Measurements from ENCODE around the gene CTNNA2. TPM values are rescaled to one million over a fixed set of nuclear protein-coding genes. Genes with fewer than 3 reads are reported as not detected.

Gene CTNNA2
- total RNA-seq, 1 donor from 2014 or later = not detected

DNA sequence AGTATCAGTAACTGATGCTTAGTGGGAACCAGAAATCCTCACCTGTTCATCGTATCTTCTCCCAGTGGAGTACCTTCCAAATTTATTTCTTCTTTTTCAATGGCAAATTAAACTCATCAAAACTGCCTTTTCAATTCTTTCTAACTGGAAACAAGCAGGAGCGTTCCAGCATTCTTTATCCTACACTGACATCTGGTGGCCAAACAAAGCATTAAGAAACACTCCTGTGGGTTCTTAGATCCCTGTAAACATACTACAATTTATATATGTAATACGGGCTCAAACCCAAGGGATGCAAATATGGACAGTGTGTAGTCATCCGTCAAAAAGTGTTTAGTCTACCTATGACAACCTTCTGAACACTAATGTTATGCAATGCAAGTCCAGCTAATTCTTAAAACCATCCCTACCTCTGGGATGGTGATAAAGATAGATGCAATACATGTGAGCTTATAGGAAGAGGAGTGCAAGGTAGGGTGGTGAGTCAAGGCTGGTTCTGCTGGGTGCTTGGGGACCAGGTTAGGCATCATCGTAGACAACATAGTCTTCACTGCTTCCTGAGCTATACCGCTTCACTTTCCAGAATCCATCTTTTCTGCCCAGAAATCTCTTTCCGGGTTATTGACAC, 375.0 kb downstream of the CTNNA2 start:
- H3K9me3 Mint-ChIP-seq = no peaks in the 10 kb centered on the region
- H3K27ac Mint-ChIP-seq = no peak overlapping the region
- intact Hi-C loops (cut with micrococcal nuclease) = no loop called here
- no peaks in the 10 kb centered on the region for H3K36me3 Mint-ChIP-seq (ENCODE audit: low read depth)
- H3K4me1 Mint-ChIP-seq = no peaks in the 10 kb centered on the region
- no peaks in the 10 kb centered on the region for H3K27me3 Mint-ChIP-seq
- H3K4me3 Mint-ChIP-seq = no peak overlapping the region
- DNase-seq = peak; percentile 78

DNA sequence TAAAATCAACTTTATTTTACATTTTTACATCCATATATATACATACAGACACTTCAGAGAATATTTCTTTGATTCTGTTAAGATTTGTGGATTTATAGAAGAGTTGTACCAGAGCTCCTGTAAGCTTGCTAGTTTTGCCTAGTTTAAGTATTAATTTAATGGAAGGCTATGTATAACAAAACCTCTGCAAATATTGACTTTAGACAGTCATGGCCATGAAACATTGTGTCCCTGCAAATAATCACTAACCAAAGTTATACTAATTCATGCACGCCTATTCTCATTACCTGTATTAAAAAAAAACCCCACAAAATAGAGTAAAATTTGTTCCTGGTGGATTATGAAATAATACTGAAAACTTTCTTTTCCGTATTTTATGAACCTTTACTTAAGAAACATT, 379.3 kb downstream of the CTNNA2 start:
- no peak for DNase-seq
- Mint-ChIP-seq H3K9me3 (no peaks in the 10 kb centered on the region), H3K36me3 (ENCODE audit: low read depth) (no peaks in the 10 kb centered on the region), H3K27me3 (no peaks in the 10 kb centered on the region), H3K4me1 (no peaks in the 10 kb centered on the region), H3K27ac (no peak overlapping the region), H3K4me3 (no peak overlapping the region)
- intact Hi-C loops (cut with micrococcal nuclease) = no loop called here

DNA sequence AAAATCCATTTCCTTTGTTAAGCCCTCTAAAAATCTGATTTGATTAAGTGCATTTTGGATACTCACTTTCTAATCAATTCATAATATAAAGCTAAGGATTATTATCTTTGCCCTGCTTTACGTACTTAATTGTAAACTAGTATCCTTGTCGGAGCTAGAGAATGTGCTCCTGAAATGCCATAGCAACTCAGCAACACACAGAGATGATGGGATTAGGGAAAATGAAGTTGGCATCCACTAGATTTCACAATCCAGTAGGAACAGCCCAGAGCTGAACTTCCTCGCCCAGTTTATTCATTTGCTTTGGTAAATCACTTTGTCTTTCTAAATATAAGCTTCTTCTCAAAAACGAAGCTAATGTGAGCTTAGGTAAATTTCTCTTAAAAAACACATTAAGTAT, 386.3 kb downstream of the CTNNA2 start:
- Mint-ChIP-seq H3K27me3 (no peaks in the 10 kb centered on the region), H3K27ac (no peak overlapping the region), H3K4me1 (no peaks in the 10 kb centered on the region), H3K9me3 (no peaks in the 10 kb centered on the region), H3K36me3 (ENCODE audit: low read depth) (no peaks in the 10 kb centered on the region), H3K4me3 (no peak overlapping the region)
- intact Hi-C loops (cut with micrococcal nuclease) = no loop called here
- DNase-seq = no peak

DNA sequence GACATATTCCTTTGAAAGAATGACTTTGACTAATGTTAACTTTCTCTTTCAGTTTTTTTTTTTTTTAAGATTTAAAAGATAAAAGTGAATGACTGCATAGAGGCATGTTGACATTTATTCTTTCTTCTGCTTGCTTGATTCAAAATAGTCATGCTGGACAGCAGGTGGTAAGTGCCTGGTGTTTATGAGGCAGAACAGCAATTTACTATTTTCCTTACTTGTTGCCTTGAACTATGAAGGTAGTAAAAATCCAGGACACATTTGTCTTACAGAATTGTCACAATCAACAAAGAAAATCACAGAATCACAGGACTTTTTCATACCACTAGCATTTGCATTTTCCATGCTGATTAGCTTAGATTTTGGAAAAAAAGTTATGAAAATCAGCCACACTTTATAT, 388.3 kb downstream of the CTNNA2 start:
- Mint-ChIP-seq H3K36me3 (ENCODE audit: low read depth) (no peaks in the 10 kb centered on the region), H3K9me3 (no peaks in the 10 kb centered on the region), H3K4me3 (no peak overlapping the region), H3K27me3 (no peaks in the 10 kb centered on the region), H3K27ac (no peak overlapping the region), H3K4me1 (no peaks in the 10 kb centered on the region)
- intact Hi-C loops (cut with micrococcal nuclease) = no loop called here
- DNase-seq = no peak

DNA sequence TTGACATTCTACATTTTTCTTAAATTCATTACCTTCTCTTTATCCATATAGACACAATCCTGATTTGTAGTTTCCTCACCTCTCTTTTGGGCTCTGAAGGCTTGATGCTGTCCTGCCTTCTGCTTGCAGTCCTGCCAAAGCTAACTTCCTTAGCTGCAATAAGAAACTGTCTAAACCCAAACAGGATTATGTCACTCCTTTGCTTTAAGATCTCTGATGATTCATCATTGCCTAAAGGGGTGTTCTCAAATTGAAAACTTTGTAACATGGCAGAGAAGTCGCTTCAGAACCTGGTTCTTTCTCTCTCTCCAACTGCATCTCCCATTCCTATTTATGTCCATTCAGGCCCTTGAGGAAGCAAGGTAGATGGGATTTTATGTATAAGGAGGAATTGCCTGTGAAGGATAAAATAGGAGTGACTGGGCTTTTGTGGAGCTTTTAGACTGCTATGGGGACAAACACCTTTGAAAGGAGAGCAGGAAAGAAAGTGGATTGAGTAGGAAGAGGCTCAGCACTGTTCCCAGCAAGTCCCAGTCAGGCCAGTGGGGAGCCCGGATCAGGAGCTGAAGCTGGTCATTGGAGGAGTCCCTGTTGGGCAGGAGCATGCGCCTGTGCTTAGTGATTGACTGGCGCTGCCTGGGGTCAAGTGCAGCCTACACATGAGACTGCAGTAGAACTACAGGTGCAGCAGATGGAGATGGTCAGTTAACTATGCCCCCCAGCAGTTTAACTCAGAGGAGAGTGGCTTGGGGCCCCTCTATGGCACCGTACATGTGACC, 390.6 kb downstream of the CTNNA2 start:
- no peaks in the 10 kb centered on the region for H3K36me3 Mint-ChIP-seq (ENCODE audit: low read depth)
- intact Hi-C loops (cut with micrococcal nuclease) = no loop called here
- H3K27me3 Mint-ChIP-seq = no peaks in the 10 kb centered on the region
- H3K9me3 Mint-ChIP-seq = no peaks in the 10 kb centered on the region
- H3K27ac Mint-ChIP-seq = no peak overlapping the region
- no peak for DNase-seq
- H3K4me3 Mint-ChIP-seq = no peak overlapping the region
- no peaks in the 10 kb centered on the region for H3K4me1 Mint-ChIP-seq

DNA sequence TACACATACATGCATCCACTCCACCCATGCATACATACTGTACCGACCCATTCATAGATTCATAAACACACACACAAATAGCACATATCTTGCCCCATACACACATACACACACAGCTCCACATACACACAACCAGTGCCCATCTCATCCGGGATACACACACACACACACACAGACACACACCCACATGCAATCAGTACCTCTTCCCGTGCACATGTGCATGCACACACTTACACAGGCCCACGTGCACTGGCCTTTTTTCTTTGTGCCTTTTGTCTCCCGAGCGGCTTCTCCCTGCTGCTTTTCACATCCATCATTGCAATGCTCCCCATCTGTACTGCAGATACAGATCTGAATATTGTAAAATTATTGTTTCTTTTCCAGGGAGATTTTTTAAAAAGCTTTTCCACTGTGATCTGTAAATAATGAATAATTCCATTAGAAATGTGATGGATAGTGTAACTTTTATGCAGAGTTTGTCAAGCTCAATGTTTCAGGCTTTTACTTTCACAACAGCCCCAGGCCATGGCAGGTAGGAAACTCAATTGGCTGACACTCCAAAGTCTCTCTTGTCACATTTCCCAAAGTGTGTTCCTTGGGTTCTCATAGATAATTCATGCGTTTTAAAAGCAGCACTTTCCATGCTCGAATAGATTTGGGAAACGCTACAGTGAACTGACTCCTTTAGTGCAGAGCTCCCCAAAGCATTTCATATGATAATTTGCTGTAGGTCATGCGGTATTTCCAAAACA, 393.5 kb downstream of the CTNNA2 start:
- H3K27me3 Mint-ChIP-seq = no peaks in the 10 kb centered on the region
- no peak overlapping the region for H3K4me3 Mint-ChIP-seq

DNA sequence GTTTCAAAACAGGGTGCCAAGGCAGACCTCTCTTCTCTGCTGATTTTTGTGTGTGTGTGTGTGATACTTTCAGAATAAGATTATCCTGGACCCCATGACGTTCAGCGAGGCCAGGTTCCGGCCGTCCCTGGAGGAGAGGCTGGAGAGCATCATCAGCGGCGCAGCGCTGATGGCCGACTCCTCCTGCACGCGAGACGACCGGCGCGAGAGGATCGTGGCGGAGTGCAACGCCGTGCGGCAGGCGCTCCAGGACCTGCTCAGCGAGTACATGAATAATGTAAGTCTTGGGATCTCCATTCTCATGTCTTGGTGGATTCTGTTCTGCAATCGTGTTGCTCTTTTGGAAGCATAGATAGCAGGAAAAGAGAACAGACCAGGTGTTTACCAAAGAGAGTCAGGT, 396.7 kb downstream of the CTNNA2 start:
- Mint-ChIP-seq H3K4me3 (no peak overlapping the region), H3K36me3 (ENCODE audit: low read depth) (no peaks in the 10 kb centered on the region), H3K27me3 (no peaks in the 10 kb centered on the region), H3K9me3 (no peaks in the 10 kb centered on the region), H3K4me1 (no peaks in the 10 kb centered on the region), H3K27ac (no peak overlapping the region)
- DNase-seq = no peak
- intact Hi-C loops (cut with micrococcal nuclease) = no loop called here

More for the DNA sequence above, 393.5 kb downstream of the CTNNA2 start:
- H3K36me3 Mint-ChIP-seq (ENCODE audit: low read depth) = no peaks in the 10 kb centered on the region
- DNase-seq = no peak
- H3K4me1 Mint-ChIP-seq = no peaks in the 10 kb centered on the region
- no peak overlapping the region for H3K27ac Mint-ChIP-seq
- no peaks in the 10 kb centered on the region for H3K9me3 Mint-ChIP-seq
- intact Hi-C loops (cut with micrococcal nuclease) = no loop called here

DNA sequence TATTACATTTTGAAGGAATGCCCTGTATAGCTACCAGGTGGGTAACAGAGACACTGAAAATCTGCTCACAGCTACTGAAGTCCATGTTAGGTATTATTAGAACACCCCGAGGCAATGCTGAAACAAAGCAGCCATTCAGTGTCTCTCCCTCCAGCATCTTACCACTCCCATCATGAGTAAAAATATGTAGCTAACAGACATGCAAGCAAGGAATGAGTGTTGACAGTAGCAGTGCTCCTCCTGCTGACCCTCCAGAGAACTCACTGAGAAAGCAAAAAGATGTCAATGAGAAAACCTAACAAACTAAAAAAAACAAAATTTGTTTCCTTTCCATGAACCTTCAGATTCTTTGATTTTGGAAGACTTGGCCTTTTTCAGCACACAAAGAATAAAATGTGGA, 397.8 kb downstream of the CTNNA2 start:
- intact Hi-C loops (cut with micrococcal nuclease) = no loop called here
- no peak overlapping the region for H3K4me3 Mint-ChIP-seq
- H3K36me3 Mint-ChIP-seq (ENCODE audit: low read depth) = no peaks in the 10 kb centered on the region
- H3K9me3 Mint-ChIP-seq = no peaks in the 10 kb centered on the region
- DNase-seq = no peak
- no peaks in the 10 kb centered on the region for H3K4me1 Mint-ChIP-seq
- H3K27me3 Mint-ChIP-seq = no peaks in the 10 kb centered on the region
- no peak overlapping the region for H3K27ac Mint-ChIP-seq

DNA sequence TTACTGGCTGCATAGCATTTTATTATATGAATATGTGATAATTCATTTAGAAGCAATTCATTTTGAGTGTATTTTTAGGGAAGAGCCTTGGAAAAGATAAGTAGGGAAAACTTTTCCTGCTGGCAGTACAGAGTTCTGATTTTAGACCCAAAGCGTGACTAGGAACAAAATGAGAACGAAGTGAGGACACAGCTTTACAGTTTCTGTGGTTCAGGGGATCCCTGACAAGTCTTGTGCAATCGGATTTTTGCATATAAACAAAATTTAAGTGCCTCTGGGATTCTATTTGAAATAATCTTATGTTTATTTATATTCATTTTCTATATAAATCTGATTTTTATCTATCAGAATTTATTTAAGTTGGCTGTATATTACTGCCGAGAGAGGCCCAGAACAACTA, 402.6 kb downstream of the CTNNA2 start:
- DNase-seq = no peak
- Mint-ChIP-seq H3K27me3 (no peaks in the 10 kb centered on the region), H3K4me1 (no peaks in the 10 kb centered on the region), H3K4me3 (no peak overlapping the region), H3K27ac (no peak overlapping the region), H3K9me3 (no peaks in the 10 kb centered on the region), H3K36me3 (ENCODE audit: low read depth) (no peaks in the 10 kb centered on the region)
- intact Hi-C loops (cut with micrococcal nuclease) = no loop called here

DNA sequence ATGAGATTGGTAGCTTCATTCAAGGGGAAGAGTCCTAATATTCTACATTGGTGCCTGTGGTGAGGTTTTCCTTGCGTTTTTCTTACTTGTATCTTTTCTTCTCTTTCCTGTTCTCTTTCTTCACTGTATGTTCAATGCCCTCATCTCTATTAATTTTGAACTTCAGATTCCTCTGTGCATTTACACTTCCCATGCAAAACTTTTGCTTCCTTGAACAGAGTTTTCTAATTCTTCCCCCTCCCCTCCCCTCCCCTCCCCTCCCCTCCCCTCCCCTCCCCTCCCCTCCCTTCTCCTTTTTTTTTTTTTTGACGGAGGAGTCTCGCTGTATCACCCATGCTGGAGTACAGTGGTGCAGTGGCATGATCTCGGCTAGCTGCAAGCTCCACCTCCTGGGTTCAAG, 403.4 kb downstream of the CTNNA2 start:
- H3K36me3 Mint-ChIP-seq (ENCODE audit: low read depth) = no peaks in the 10 kb centered on the region
- no peaks in the 10 kb centered on the region for H3K27me3 Mint-ChIP-seq
- no peak overlapping the region for H3K27ac Mint-ChIP-seq
- H3K4me1 Mint-ChIP-seq = no peaks in the 10 kb centered on the region
- H3K4me3 Mint-ChIP-seq = no peak overlapping the region
- H3K9me3 Mint-ChIP-seq = no peaks in the 10 kb centered on the region
- intact Hi-C loops (cut with micrococcal nuclease) = no loop called here
- DNase-seq = no peak

DNA sequence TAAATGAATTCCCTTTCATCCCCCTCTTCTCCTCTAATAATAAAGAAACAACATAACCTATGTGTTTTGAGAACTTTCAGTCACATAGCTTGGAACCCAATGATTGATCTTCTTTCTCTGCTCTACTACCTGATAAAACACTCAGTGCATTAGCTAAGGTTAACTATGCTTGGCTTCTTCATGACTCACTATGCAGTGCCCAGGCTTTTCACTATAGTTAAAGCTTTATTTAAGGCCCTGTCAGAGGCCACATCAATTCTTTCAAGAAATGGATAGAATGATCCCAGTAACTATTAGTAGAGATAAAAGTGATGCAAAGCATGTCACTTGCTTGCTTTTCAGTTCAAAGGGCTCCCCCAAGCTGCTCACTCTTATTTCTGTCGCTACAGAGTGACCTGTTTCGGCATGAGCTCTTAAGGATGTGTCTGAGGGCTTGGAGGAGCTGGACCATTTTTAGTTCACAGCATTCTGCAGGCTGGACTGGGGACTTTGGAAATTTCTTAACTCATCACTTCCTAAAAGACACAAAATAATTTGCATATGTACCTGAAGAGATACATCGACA, 407.7 kb downstream of the CTNNA2 start:
- Mint-ChIP-seq H3K4me3 (no peak overlapping the region), H3K27me3 (no peaks in the 10 kb centered on the region), H3K9me3 (no peaks in the 10 kb centered on the region), H3K27ac (no peak overlapping the region), H3K4me1 (no peaks in the 10 kb centered on the region), H3K36me3 (ENCODE audit: low read depth) (no peaks in the 10 kb centered on the region)
- no peak for DNase-seq
- intact Hi-C loops (cut with micrococcal nuclease) = no loop called here

DNA sequence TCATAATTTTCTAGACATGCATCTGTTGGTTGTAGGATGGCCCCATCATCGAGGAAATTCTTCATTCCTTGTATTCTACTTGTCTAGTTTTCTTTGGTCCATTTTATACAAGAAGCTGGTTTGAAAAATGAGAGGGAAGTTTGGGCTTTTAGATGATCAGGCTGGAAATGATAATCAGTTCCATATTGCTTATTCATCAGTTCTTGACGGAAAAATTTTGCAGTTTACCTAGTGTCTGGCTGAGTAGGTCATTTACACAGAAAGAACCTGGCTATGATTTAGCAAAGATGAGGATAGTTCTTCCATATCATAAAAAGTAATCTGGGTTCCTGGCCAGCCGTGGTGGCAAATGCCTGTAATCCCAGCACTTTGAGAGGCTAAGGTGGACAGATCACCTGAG, 416.8 kb downstream of the CTNNA2 start:
- Mint-ChIP-seq H3K9me3 (no peaks in the 10 kb centered on the region), H3K4me3 (no peak overlapping the region), H3K27me3 (no peaks in the 10 kb centered on the region), H3K36me3 (ENCODE audit: low read depth) (no peaks in the 10 kb centered on the region), H3K4me1 (no peaks in the 10 kb centered on the region), H3K27ac (no peak overlapping the region)
- intact Hi-C loops (cut with micrococcal nuclease) = no loop called here
- DNase-seq = no peak

DNA sequence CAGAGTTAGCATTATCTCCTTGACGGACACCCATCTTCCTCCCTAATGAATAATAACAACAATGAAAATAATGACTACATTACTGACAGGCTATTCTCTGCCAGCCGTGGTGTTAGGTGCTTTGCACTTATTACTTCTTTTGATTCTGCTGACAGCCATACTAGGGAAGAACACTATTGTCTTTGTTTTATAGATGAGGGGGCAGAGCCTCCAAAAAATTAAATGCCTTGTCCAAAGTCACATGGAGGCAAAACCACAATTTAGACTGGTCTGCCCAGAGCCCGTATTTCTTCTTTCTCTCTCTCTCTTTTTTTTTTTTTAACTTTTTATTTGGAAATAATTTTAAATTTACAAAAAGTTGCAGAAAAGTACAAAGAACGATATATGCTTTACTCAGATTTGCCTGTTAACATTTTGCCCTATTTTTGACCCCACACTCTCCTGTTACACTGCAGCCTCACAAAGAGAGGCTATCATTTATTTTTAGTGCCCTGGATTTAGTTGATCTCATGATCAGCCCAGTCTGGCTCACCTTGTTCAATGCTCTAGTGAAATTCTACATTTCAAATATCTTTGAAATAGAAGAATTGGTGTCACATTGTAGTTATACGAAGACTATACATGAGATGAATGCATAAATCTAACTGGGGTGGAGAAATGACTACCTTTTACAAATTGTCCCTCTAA, 422.3 kb downstream of the CTNNA2 start:
- DNase-seq = no peak
- intact Hi-C loops (cut with micrococcal nuclease) = no loop called here
- Mint-ChIP-seq H3K9me3 (no peaks in the 10 kb centered on the region), H3K36me3 (ENCODE audit: low read depth) (no peaks in the 10 kb centered on the region), H3K27ac (no peak overlapping the region), H3K27me3 (no peaks in the 10 kb centered on the region), H3K4me3 (no peak overlapping the region), H3K4me1 (peaks cover 8% of the 10 kb centered on the region)

Data from activated CD4-positive, alpha-beta T cell treated with anti-CD3 and anti-CD28 coated beads, Interleukin-2, amount 10 ng/mL, durations not matched to agents 24 days and 14 days (primary cell).